K562 (cell line): ENCODE data around the gene ADAMTSL3. TPM values are rescaled to one million over a fixed set of nuclear protein-coding genes. Genes with fewer than 3 reads are reported as not detected.

Experiments
- ATAC-seq: fragments of 200-7000 bp; cut with Tn5 transposase; 3 replicates; pipeline ENCODE4 v1.9.1; 2020; ENCODE audit warnings: moderate library complexity
- BruUV-seq: library from RNA; stranded (reverse); fragments of 400-500 nt; replicated peaks from 2 replicates; lab custom pipeline; 2021; lab: Mats Ljungman, UMichigan
- CTCF ChIA-PET: fragments of 300-600 bp; formaldehyde crosslinking; extraction: SDS; loops from one replicate; lab custom pipeline; 2021; ENCODE audit warnings: low intra/inter-chr PET ratio; lab: Yijun Ruan, JAX
- POLR2A ChIA-PET: fragments of 300-600, 350-650 bp; sonication (Branson Sonifier 250); formaldehyde crosslinking; extraction: SDS; loops from one replicate; lab custom pipeline; 2021; ENCODE audit warnings: antibody characterized with exemption, inconsistent platforms; lab: Yijun Ruan, JAX
- DNase-seq, 4 experiments: peaks; one replicate each; pipeline versions ENCODE4 v3.0.0 to v3.0.0-alpha.2; 2011 to 2018; ENCODE audit warnings: low spot score in 3 of 4, mixed read lengths in 3 of 4; ENCODE audit errors: extremely low read depth in 1 of 4
- FAIRE-seq: peaks from 2 replicates; lab custom pipeline; 2011; peaks lifted over from hg19 to GRCh38; lab: Jason Lieb, UNC
- H2AFZ ChIP-seq: 2 replicates; pipeline ENCODE4 v1.6.0; 2011; ENCODE audit warnings: low read depth, low read length, control low read depth, inconsistent platforms
- H3K27ac ChIP-seq: fragments of 200-600 bp; 3 replicates; pipeline ENCODE4 v1.8.0; 2011; ENCODE audit warnings: low read depth, mild to moderate bottlenecking, control low read depth, inconsistent platforms, low read length, moderate library complexity, mixed read lengths; ENCODE audit errors: extremely low read depth
- H3K27me3 ChIP-seq, 2 experiments: fragments of 300-600 bp in 1 of 2; 2 replicates in 1 of 2; 3 replicates in 1 of 2; pipeline versions ENCODE4 v1.6.0 to v1.8.0; 2011; ENCODE audit warnings: inconsistent platforms in 2 of 2, low read length in 2 of 2, mild to moderate bottlenecking in 1 of 2, mixed read lengths in 1 of 2, moderate library complexity in 1 of 2; ENCODE audit not compliant: control insufficient read depth in 2 of 2, insufficient read depth in 2 of 2
- H3K36me3 ChIP-seq: fragments of 300-600 bp; 3 replicates; pipeline ENCODE4 v1.8.0; 2011; ENCODE audit warnings: mild to moderate bottlenecking, low read length, inconsistent platforms; ENCODE audit not compliant: control insufficient read depth, insufficient read depth
- H3K4me1 ChIP-seq, 2 experiments: fragments of 200-600 bp in 1 of 2; replicated peaks in 1 of 2; 2 replicates in 1 of 2; 3 replicates in 1 of 2; pipeline versions ENCODE4 v1.5.1 to v1.8.0; 2011; ENCODE audit warnings: inconsistent platforms in 2 of 2, low read length in 2 of 2, mild to moderate bottlenecking in 1 of 2, mixed read lengths in 1 of 2, moderate library complexity in 1 of 2; ENCODE audit not compliant: control insufficient read depth in 2 of 2, insufficient read depth in 2 of 2
- H3K4me2 ChIP-seq: 2 replicates; pipeline ENCODE4 v1.6.1; 2011; ENCODE audit warnings: low read length, control low read depth, inconsistent platforms, mixed read lengths; ENCODE audit not compliant: insufficient read depth
- H3K4me3 ChIP-seq: fragments of 200-600 bp; sonication (generic), shearing (Covaris generic); 2 replicates; pipeline ENCODE4 v1.5.1; 2016; ENCODE audit warnings: control low read depth, inconsistent platforms
- H3K79me2 ChIP-seq: fragments of 200-600 bp; 3 replicates; pipeline ENCODE4 v1.8.0; 2011; ENCODE audit warnings: low read length, inconsistent platforms; ENCODE audit not compliant: control insufficient read depth, insufficient read depth
- H3K9ac ChIP-seq, 2 experiments: 2 replicates each; pipeline versions ENCODE4 v1.6.0 to v1.6.1; 2011; ENCODE audit warnings: low read depth in 2 of 2, low read length in 2 of 2, control low read depth in 1 of 2, inconsistent platforms in 1 of 2, mild to moderate bottlenecking in 1 of 2, mixed read lengths in 1 of 2; ENCODE audit not compliant: insufficient read depth in 1 of 2
- H3K9me1 ChIP-seq: one replicate; pipeline ENCODE4 v1.6.0; 2011; ENCODE audit warnings: inconsistent platforms, mild to moderate bottlenecking, low read length, moderate library complexity; ENCODE audit not compliant: control insufficient read depth, insufficient read depth
- H3K9me3 ChIP-seq: replicated peaks from 2 replicates; pipeline ENCODE4 v1.5.1; 2011; ENCODE audit warnings: low read depth, low read length, inconsistent platforms; ENCODE audit not compliant: control insufficient read depth, insufficient read depth
- H4K20me1 ChIP-seq: replicated peaks from 2 replicates; pipeline ENCODE4 v1.6.1; 2011; ENCODE audit warnings: low read length, inconsistent platforms, mixed read lengths; ENCODE audit not compliant: control insufficient read depth, insufficient read depth
- CC2D1A ChIP-seq: fragments of 450-650 bp; IDR thresholded peaks from 2 replicates; pipeline ENCODE4 v1.6.1; 2017; ENCODE audit warnings: mild to moderate bottlenecking
- CTCF ChIP-seq, 3 experiments: IDR thresholded peaks in 2 of 3; conservative IDR thresholded peaks in 1 of 3; 2 replicates each; pipeline ENCODE4 v1.5.1; 2011 to 2012; ENCODE audit warnings: low read length in 3 of 3, mild to moderate bottlenecking in 3 of 3, control low read depth in 2 of 3, improper control_type of control experiment in 1 of 3, inconsistent platforms in 1 of 3, low read depth in 1 of 3, mixed read lengths in 1 of 3, moderate library complexity in 1 of 3; ENCODE audit not compliant: insufficient read depth in 2 of 3
- RAD21 ChIP-seq, 2 experiments: fragments of 250-450 bp in 1 of 2; fragments of 450-650 bp in 1 of 2; sonication (Bioruptor Pico) in 1 of 2; formaldehyde crosslinking in 1 of 2; IDR thresholded peaks in 1 of 2; conservative IDR thresholded peaks in 1 of 2; 2 replicates each; pipeline versions ENCODE4 v1.4.0 to v1.8.0; 2020 to 2022; ENCODE audit warnings: mild to moderate bottlenecking in 2 of 2, moderate library complexity in 1 of 2
- WGBS: fragments of 100-300 bp; shearing (Covaris generic); methylation state at CpG from one replicate; pipeline ENCODE4 v1.1.6; 2016; ENCODE audit warnings: low coverage, mixed read lengths; ENCODE audit not compliant: insufficient coverage; ENCODE audit errors: missing lambda C conversion rate; 5-methylcytosine and 5-hydroxymethylcytosine counted together
- in situ Hi-C: fragments of 300-500 bp; cut with MboI; formaldehyde crosslinking; loops from 4 replicates; pipeline ENCODE4 v1.15.0; 2018; ENCODE audit warnings: inconsistent platforms, mixed read lengths
- intact Hi-C: fragments of 100-400 bp; cut with micrococcal nuclease; formaldehyde crosslinking; loops from 2 replicates; pipeline ENCODE4 v1.14.2; 2022
- polyA plus RNA-seq, 8 experiments: library from polyadenylated mRNA; depleted of rRNA in 4 of 8; stranded (reverse) in 5 of 8; unstranded in 3 of 8; fragments of >200 nt; fragmentation: Nextera tagmentation in 2 of 8; fragmentation: Illumina TruSeq in 1 of 8; extraction: Ambion mirVana in 2 of 8; extraction: Trizol in 1 of 8; gene quantifications; 2 replicates each; pipeline versions ENCODE4 v1.2.1 to v1.2.3, GENCODE V29; 2011 to 2014; ENCODE audit warnings: inconsistent platforms in 1 of 8, missing spikeins in 1 of 8
- total RNA-seq, 7 experiments: library from RNA; depleted of rRNA in 6 of 7; stranded (reverse); fragments of >200 nt in 6 of 7; fragmentation: Illumina TruSeq in 2 of 7; extraction: Trizol in 2 of 7; gene quantifications; 2 replicates each; pipeline versions ENCODE4 v1.2.1 to v1.2.3, GENCODE V29; 2011 to 2021; ENCODE audit warnings: low replicate concordance in 1 of 7

Gene ADAMTSL3
- total and polyA plus RNA-seq, 9 of the 15 experiments (the other 6 are each of a cell fraction or from before 2014, with no cell fraction given) = 0.01 to 0.18 (median 0.07) TPM; not detected in 3

GRCh38 chr15:83734487-83734886 is 80.6 kb downstream of the ADAMTSL3 start:
- no peaks in the 10 kb centered on the region for H3K9me3 ChIP-seq
- intact Hi-C loops = loop anchor here (10.0 kb wide), 1 partner anchor 290 kb away; no protein-coding TSS in a partner anchor
- H3K27ac ChIP-seq = no peak overlapping the region
- no peak overlapping the region for H3K4me3 ChIP-seq
- no peaks in the 10 kb centered on the region for H3K4me1 ChIP-seq
- DNase-seq (peak in 2 of 4 experiments; percentile 1 to 10), ATAC-seq (no peak), FAIRE-seq (no peak)
- no TSS peak for BruUV-seq
- H4K20me1 ChIP-seq = no peaks in the 10 kb centered on the region
- no peaks in the 10 kb centered on the region for H3K27me3 ChIP-seq
- no peaks in the 10 kb centered on the region for H3K36me3 ChIP-seq
- H2AFZ ChIP-seq = no peak overlapping the region
- no peaks in the 10 kb centered on the region for H3K9me1 ChIP-seq
- no peaks in the 10 kb centered on the region for H3K79me2 ChIP-seq
- no peak overlapping the region for H3K9ac ChIP-seq
- ChIA-PET CTCF (no interaction called here), POLR2A (no interaction called here)
- in situ Hi-C loops = no loop called here
- 0% methylated on average over 3 of the region's 3 CpGs for WGBS
- no peak for TF ChIP-seq CC2D1A
- TF ChIP-seq CTCF (IDR thresholded peaks at IDR 0.05 in 2 of 3, conservative IDR thresholded peaks at IDR 0.05 in 1 of 3; ENCODE audit: insufficient read depth in 2 of 3, low read depth in 1 of 3, low read length in 3 of 3) = peak in 2 of 3 experiments; percentile 27 to 33; a peak in 2 of 6 replicates
- TF ChIP-seq RAD21 (CRISPR knock-in tag; conservative IDR thresholded peaks at IDR 0.05 in 1 of 2, IDR thresholded peaks at IDR 0.05 in 1 of 2) = peak in 1 of 2 experiments; percentile 16; a peak in 1 of 4 replicates
- no peak overlapping the region for H3K4me2 ChIP-seq
